Dendritic cell treated with granulocyte-macrophage colony-stimulating factor and Interleukin-4, amounts not matched to agents 40 ng/mL and 50 ng/mL, for 4 days (primary cell): ENCODE results near the gene RERG.
"Not testable (repeated sequence)": the region's sequence is repeated elsewhere in the genome, so short reads cannot be mapped to it uniquely, and the experiment has no call there.

Experiments
- H3K27ac Mint-ChIP-seq: one replicate; pipeline ENCODE4 v1.8.0; 2022; ENCODE audit warnings: mild to moderate bottlenecking, mixed read lengths
- H3K27me3 Mint-ChIP-seq: one replicate; pipeline ENCODE4 v1.8.0; 2022; ENCODE audit warnings: mild to moderate bottlenecking, mixed read lengths
- H3K36me3 Mint-ChIP-seq: one replicate; pipeline ENCODE4 v1.8.0; 2022; ENCODE audit warnings: low read depth, mixed read lengths
- H3K4me1 Mint-ChIP-seq: one replicate; pipeline ENCODE4 v1.8.0; 2022; ENCODE audit warnings: low read depth, mixed read lengths
- H3K4me3 Mint-ChIP-seq: one replicate; pipeline ENCODE4 v1.8.0; 2022; ENCODE audit warnings: mild to moderate bottlenecking, moderate library complexity, mixed read lengths
- H3K9me3 Mint-ChIP-seq: one replicate; pipeline ENCODE4 v1.8.0; 2022; ENCODE audit warnings: mixed read lengths
- intact Hi-C: fragments of 100-400 bp; cut with micrococcal nuclease; formaldehyde crosslinking; loops from one replicate; pipeline ENCODE4 v1.15.0; 2022

Gene RERG

DNA sequence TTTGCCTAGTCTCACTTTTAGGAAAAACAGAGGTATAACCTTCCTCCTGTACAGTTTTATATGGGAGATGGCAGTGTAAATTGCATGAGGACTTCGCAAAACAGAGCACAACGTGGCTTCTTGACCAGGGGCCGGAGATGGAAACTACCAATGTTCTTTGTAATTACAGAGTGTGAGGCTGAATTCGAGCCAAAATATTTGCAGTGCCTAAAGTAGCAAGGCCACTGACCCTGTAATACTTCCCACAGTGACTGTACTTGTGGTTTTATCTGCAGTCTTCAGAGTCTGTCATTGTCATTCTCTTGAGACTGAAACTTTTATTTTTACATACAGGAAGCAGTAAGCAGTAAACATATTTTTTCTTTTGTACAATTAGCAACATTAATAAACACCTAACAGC, 98.9 kb downstream of the RERG start:
- Mint-ChIP-seq H3K9me3 (no peaks in the 10 kb centered on the region), H3K4me3 (no peak overlapping the region), H3K4me1 (no peaks in the 10 kb centered on the region), H3K36me3 (no peaks in the 10 kb centered on the region), H3K27ac (no peak overlapping the region), H3K27me3 (no peaks in the 10 kb centered on the region)
- intact Hi-C loops: no loop called here

GRCh38 chr12:15118955-15119354, 102.3 kb downstream of the RERG start:
- no peaks in the 10 kb centered on the region for H3K9me3 Mint-ChIP-seq
- H3K27me3 Mint-ChIP-seq: no peaks in the 10 kb centered on the region
- no peak overlapping the region for H3K27ac Mint-ChIP-seq
- H3K4me1 Mint-ChIP-seq: no peaks in the 10 kb centered on the region
- H3K4me3 Mint-ChIP-seq: no peak overlapping the region
- no peaks in the 10 kb centered on the region for H3K36me3 Mint-ChIP-seq
- intact Hi-C loops: no loop called here

GRCh38 chr12:15116983-15117382, 104.2 kb downstream of the RERG start:
- H3K9me3 Mint-ChIP-seq: no peaks in the 10 kb centered on the region
- H3K4me1 Mint-ChIP-seq: no peaks in the 10 kb centered on the region
- intact Hi-C loops: no loop called here
- no peaks in the 10 kb centered on the region for H3K27me3 Mint-ChIP-seq
- no peaks in the 10 kb centered on the region for H3K36me3 Mint-ChIP-seq
- no peak overlapping the region for H3K27ac Mint-ChIP-seq
- no peak overlapping the region for H3K4me3 Mint-ChIP-seq

DNA sequence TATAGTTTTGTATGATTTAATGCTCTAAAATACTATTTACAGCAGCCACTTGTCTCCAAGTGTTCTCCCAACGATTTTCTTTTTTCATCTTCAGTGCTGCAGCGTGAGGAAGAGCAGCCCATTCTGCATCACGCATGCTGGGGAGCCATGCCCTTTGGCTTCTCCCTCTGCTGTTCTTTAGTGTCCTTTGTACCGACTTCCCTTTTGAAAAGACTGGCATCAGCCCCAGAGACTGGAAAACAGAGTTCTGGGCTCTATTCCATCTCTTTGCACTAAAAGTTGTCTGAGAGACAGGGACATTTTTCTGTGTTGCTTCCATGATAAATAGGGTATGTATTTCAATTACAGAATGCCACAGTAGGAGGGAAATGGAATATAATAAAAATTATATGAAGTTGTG, 105.1 kb downstream of the RERG start:
- intact Hi-C loops: no loop called here
- H3K9me3 Mint-ChIP-seq: no peaks in the 10 kb centered on the region
- no peaks in the 10 kb centered on the region for H3K4me1 Mint-ChIP-seq
- no peak overlapping the region for H3K27ac Mint-ChIP-seq
- H3K36me3 Mint-ChIP-seq: no peaks in the 10 kb centered on the region
- H3K4me3 Mint-ChIP-seq: no peak overlapping the region
- H3K27me3 Mint-ChIP-seq: no peaks in the 10 kb centered on the region

DNA sequence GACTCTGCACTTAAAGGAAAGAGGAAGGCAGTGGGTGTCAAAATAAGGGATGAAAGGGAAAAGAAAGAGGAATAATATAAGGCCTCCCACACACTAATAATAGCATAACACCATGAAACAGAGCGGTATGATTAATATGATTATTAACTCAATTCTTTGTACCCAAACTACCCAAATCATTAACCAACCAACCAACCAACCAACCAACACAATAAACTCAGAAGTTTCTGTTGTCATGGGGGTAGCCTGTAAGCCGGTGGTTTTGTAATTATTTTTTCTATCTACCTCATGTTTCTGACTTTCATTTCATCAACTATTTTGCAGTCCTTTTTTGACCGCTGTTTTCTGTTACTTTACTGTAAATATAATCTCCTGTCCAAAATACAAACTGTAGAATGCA, 105.8 kb downstream of the RERG start:
- no peak overlapping the region for H3K27ac Mint-ChIP-seq

DNA sequence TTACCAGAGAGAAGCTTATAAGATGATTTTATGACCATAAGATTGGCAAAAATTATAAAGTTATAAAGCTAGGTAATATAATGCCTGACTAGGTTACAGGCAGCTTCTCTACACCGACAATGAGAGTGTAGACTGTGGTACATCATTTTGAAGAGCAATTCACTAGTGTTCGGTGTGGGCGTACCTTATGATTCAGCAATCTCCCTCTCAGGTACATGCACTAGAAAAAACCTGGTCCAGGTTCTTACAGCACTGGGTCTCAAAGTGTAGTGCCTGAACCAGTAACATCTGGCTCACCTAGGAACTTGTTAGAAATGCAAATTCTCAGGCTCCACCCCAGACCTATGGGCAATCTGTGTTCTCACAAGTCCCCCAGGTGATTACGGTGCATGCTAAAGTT, 106.7 kb downstream of the RERG start:
- Mint-ChIP-seq H3K9me3 (no peaks in the 10 kb centered on the region), H3K4me3 (no peak overlapping the region), H3K4me1 (no peaks in the 10 kb centered on the region), H3K27me3 (no peaks in the 10 kb centered on the region), H3K27ac (no peak overlapping the region), H3K36me3 (no peaks in the 10 kb centered on the region)
- intact Hi-C loops: no loop called here

More for the DNA sequence above, 105.8 kb downstream of the RERG start:
- Mint-ChIP-seq H3K27me3 (no peaks in the 10 kb centered on the region), H3K9me3 (no peaks in the 10 kb centered on the region), H3K4me3 (no peak overlapping the region), H3K4me1 (no peaks in the 10 kb centered on the region), H3K36me3 (no peaks in the 10 kb centered on the region)
- intact Hi-C loops: no loop called here

- H3K27me3 Mint-ChIP-seq: no peaks in the 10 kb centered on the region
- H3K4me3 Mint-ChIP-seq: no peak overlapping the region
- H3K27ac Mint-ChIP-seq: no peak overlapping the region
- intact Hi-C loops: no loop called here
- H3K9me3 Mint-ChIP-seq: peaks cover 9% of the 10 kb centered on the region
- H3K4me1 Mint-ChIP-seq: no peaks in the 10 kb centered on the region
- H3K36me3 Mint-ChIP-seq: no peaks in the 10 kb centered on the region
Measured at GRCh38 chr12:15092826-15093225, 128.4 kb downstream of the RERG start.

- Mint-ChIP-seq H3K27me3 (no peaks in the 10 kb centered on the region), H3K27ac (no peak overlapping the region), H3K36me3 (no peaks in the 10 kb centered on the region), H3K9me3 (peaks cover 6% of the 10 kb centered on the region), H3K4me3 (no peak overlapping the region), H3K4me1 (no peaks in the 10 kb centered on the region)
- intact Hi-C loops: no loop called here
Measured at GRCh38 chr12:15090441-15090840, 130.8 kb downstream of the RERG start.

- Mint-ChIP-seq H3K4me3 (no peak overlapping the region), H3K36me3 (no peaks in the 10 kb centered on the region)
Measured at GRCh38 chr12:15088105-15088504, 133.1 kb downstream of the RERG start.

GRCh38 chr12:15077751-15078150, 143.5 kb downstream of the RERG start:
- H3K27ac Mint-ChIP-seq, H3K9me3 Mint-ChIP-seq, intact Hi-C loops, H3K27me3 Mint-ChIP-seq, H3K4me3 Mint-ChIP-seq, H3K4me1 Mint-ChIP-seq, H3K36me3 Mint-ChIP-seq: not testable (repeated sequence)

More at GRCh38 chr12:15088105-15088504, 133.1 kb downstream of the RERG start:
- no peaks in the 10 kb centered on the region for H3K4me1 Mint-ChIP-seq
- H3K9me3 Mint-ChIP-seq: no peaks in the 10 kb centered on the region
- H3K27ac Mint-ChIP-seq: no peak overlapping the region
- intact Hi-C loops: no loop called here
- no peaks in the 10 kb centered on the region for H3K27me3 Mint-ChIP-seq

- Mint-ChIP-seq H3K36me3 (no peaks in the 10 kb centered on the region), H3K27ac (no peak overlapping the region), H3K9me3 (no peaks in the 10 kb centered on the region), H3K4me1 (peaks cover 6% of the 10 kb centered on the region), H3K4me3 (no peak overlapping the region), H3K27me3 (no peaks in the 10 kb centered on the region)
- intact Hi-C loops: no loop called here
Measured at GRCh38 chr12:15074351-15074750, 146.9 kb downstream of the RERG start.

DNA sequence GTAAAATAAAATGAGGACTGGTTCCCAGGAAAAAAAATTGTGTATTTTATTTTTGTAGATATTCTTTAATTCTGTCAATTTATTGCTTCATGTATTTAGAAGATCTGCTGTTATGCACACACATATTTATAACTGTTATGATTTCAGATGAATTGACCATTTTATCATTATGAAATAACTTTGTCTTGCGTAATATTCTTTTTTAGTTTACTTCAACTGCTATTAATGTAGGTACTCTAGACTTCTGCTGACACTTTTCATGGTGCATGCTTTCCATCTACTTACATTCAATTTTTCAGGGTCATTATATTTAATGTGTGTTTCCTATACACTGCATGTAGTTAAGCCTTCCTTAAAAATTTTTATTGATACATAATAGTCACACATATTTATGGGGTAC, 162.1 kb downstream of the RERG start:
- H3K27ac Mint-ChIP-seq: no peak overlapping the region
- no peak overlapping the region for H3K4me3 Mint-ChIP-seq

More for the DNA sequence above, 162.1 kb downstream of the RERG start:
- no peaks in the 10 kb centered on the region for H3K4me1 Mint-ChIP-seq
- H3K9me3 Mint-ChIP-seq: no peaks in the 10 kb centered on the region
- no peaks in the 10 kb centered on the region for H3K36me3 Mint-ChIP-seq
- intact Hi-C loops: no loop called here
- H3K27me3 Mint-ChIP-seq: no peaks in the 10 kb centered on the region
